ENCODE results near the gene MPL. TPM values are rescaled to one million over a fixed set of nuclear protein-coding genes. Genes with fewer than 3 reads are reported as not detected.

MPL gene
- polyA plus RNA-seq, 1 of the 3 experiments (the other 2 are of a cell fraction) = not detected

DNA sequence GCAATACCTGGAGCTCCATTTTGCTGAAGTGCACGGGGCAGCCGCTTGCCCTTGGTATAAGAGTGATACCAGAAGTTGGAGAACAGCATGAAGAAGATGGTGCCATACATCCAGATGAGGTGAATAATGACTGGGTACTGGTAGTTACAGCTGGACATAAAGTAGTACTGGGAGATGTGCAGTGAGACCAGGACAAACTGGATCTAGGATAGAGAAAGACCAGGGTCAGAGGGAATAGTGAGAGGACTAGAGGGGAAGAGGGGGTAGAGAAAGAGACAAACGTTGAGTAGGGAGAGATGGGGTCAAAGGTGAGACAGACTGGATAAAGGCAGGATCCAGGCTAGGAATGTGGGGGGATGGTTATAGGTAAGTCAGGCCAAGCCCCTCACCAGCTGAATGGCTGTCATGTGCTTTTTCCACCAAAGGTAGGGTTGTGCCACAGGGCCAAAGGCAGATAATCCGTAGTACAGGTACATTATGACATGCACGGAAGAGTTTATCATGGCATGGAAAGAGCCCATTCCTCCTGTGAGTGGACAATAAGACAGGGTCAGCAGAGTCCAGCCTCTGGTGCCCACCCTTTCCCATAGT lies 26.4 kb downstream of the MPL start:
- no peak overlapping the region for H2AFZ ChIP-seq (ENCODE audit: low read depth)
- H3K4me2 ChIP-seq = no peak overlapping the region
- no peak overlapping the region for H3K9ac ChIP-seq
- WGBS (ENCODE audit: low lambda C conversion rate) = 94% methylated on average over 4 of the region's 5 CpGs
- DNase-seq = no peak
- peaks cover 37 to 49% of the 10 kb centered on the region in 2 experiments for H3K36me3 ChIP-seq (replicated peaks in 1 of 2; ENCODE audit: control insufficient read depth in 1 of 2, insufficient read depth in 2 of 2, low read length in 1 of 2)
- H3K9me3 ChIP-seq = no peaks in the 10 kb centered on the region
- H3K4me3 ChIP-seq (ENCODE audit: low read depth in 2 of 2, low read length in 1 of 2) = no peak overlapping the region
- no peaks in the 10 kb centered on the region for H4K20me1 ChIP-seq (ENCODE audit: insufficient read depth)
- H3K4me1 ChIP-seq (ENCODE audit: control insufficient read depth in 1 of 2, insufficient read depth in 2 of 2, low read depth in 1 of 2, low read length in 1 of 2) = peaks cover 10 to 35% of the 10 kb centered on the region in 2 experiments; a peak in 3 of 4 replicates
- H3K27ac ChIP-seq (ENCODE audit: low read depth in 2 of 2, low read length in 1 of 2) = no peak overlapping the region; a peak in 1 of 4 replicates
- peaks cover 88% of the 10 kb centered on the region for H3K79me2 ChIP-seq (ENCODE audit: insufficient read depth)
- POLR2A ChIA-PET = interaction anchor here (0.6 kb wide), 1 partner anchor 288 kb away, joined by 3 read pairs; no protein-coding TSS in a partner anchor
- no peaks in the 10 kb centered on the region for H3K9me2 ChIP-seq
- H3F3A ChIP-seq (replicated peaks; ENCODE audit: insufficient read depth) = peaks cover 32% of the 10 kb centered on the region
- CTCF ChIA-PET = interaction anchor here (1.6 kb wide), 1 partner anchor 13 kb away, joined by 4 read pairs; no protein-coding TSS in a partner anchor
- TF ChIP-seq MEF2A (IDR thresholded peaks at IDR 0.05; ENCODE audit: borderline replicate concordance, low read depth) (no peak), EZH2phosphoT487 (IDR thresholded peaks at IDR 0.05; ENCODE audit: borderline replicate concordance, low read depth) (no peak), NFIC (IDR thresholded peaks at IDR 0.05; ENCODE audit: borderline replicate concordance) (no peak), FOSL2 (IDR thresholded peaks at IDR 0.05; ENCODE audit: borderline replicate concordance, low read depth) (no peak), RXRA (IDR thresholded peaks at IDR 0.05; ENCODE audit: borderline replicate concordance, low read depth) (no peak), GABPA (IDR thresholded peaks at IDR 0.05; ENCODE audit: low read depth) (no peak), MXI1 (IDR thresholded peaks at IDR 0.05; ENCODE audit: low read depth, low read length) (no peak), POLR2AphosphoS5 (IDR thresholded peaks at IDR 0.05; ENCODE audit: low read depth, low read length) (no peak; the same call in 1 of the 2 replicates), JUND (IDR thresholded peaks at IDR 0.05) (no peak; the same call in 1 of the 2 replicates), EP300 (IDR thresholded peaks at IDR 0.05; ENCODE audit: borderline replicate concordance in 1 of 2, low read depth in 1 of 2, low read length in 1 of 2) (no peak)
- TF ChIP-seq, protein P1, sequence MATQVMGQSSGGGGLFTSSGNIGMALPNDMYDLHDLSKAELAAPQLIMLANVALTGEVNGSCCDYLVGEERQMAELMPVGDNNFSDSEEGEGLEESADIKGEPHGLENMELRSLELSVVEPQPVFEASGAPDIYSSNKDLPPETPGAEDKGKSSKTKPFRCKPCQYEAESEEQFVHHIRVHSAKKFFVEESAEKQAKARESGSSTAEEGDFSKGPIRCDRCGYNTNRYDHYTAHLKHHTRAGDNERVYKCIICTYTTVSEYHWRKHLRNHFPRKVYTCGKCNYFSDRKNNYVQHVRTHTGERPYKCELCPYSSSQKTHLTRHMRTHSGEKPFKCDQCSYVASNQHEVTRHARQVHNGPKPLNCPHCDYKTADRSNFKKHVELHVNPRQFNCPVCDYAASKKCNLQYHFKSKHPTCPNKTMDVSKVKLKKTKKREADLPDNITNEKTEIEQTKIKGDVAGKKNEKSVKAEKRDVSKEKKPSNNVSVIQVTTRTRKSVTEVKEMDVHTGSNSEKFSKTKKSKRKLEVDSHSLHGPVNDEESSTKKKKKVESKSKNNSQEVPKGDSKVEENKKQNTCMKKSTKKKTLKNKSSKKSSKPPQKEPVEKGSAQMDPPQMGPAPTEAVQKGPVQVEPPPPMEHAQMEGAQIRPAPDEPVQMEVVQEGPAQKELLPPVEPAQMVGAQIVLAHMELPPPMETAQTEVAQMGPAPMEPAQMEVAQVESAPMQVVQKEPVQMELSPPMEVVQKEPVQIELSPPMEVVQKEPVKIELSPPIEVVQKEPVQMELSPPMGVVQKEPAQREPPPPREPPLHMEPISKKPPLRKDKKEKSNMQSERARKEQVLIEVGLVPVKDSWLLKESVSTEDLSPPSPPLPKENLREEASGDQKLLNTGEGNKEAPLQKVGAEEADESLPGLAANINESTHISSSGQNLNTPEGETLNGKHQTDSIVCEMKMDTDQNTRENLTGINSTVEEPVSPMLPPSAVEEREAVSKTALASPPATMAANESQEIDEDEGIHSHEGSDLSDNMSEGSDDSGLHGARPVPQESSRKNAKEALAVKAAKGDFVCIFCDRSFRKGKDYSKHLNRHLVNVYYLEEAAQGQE (IDR thresholded peaks at IDR 0.05; ENCODE audit: low read depth, low read length) = no peak
- TF ChIP-seq, protein P2, sequence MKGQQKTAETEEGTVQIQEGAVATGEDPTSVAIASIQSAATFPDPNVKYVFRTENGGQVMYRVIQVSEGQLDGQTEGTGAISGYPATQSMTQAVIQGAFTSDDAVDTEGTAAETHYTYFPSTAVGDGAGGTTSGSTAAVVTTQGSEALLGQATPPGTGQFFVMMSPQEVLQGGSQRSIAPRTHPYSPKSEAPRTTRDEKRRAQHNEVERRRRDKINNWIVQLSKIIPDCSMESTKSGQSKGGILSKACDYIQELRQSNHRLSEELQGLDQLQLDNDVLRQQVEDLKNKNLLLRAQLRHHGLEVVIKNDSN (IDR thresholded peaks at IDR 0.05; ENCODE audit: borderline replicate concordance, low read depth) = no peak
- TF ChIP-seq, protein P3, sequence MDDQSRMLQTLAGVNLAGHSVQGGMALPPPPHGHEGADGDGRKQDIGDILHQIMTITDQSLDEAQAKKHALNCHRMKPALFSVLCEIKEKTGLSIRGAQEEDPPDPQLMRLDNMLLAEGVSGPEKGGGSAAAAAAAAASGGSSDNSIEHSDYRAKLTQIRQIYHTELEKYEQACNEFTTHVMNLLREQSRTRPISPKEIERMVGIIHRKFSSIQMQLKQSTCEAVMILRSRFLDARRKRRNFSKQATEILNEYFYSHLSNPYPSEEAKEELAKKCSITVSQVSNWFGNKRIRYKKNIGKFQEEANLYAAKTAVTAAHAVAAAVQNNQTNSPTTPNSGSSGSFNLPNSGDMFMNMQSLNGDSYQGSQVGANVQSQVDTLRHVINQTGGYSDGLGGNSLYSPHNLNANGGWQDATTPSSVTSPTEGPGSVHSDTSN (IDR thresholded peaks at IDR 0.05) = no peak
- no peaks in the 10 kb centered on the region for H3K27me3 ChIP-seq (ENCODE audit: insufficient read depth)

Measured in SK-N-SH (cell line).